Activated gamma-delta T cell treated with Interleukin-2 at 50 U/mL for 16 hours (primary cell): ENCODE measurements around the gene PPM1K.
A peak's percentile ranks its signal among the peaks of the same experiment; 100 is the strongest.

ENCODE experiments used
- DNase-seq: peaks from one replicate; pipeline ENCODE4 v3.0.0-alpha.2; 2020

Gene PPM1K

DNA sequence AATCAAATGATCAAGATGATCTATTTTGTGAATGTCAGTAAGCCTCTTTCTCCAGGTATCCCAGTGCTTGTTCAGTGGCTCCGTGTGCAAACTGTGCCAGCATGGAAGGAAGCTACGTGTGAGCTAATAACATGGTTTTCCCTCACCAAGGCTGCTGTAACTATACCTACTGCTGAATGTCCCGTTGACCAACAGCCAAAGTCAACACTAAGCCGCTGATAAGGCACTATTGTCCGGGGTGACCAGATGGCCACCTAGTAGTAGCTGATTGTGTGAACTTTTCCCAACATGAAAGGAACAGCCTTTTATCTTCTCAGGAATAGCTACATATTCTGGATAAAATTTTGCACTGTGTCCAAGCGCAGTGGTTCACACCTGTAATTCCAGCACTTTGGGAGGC, 68.0 kb downstream of the PPM1K start:
- DNase-seq: no peak

DNA sequence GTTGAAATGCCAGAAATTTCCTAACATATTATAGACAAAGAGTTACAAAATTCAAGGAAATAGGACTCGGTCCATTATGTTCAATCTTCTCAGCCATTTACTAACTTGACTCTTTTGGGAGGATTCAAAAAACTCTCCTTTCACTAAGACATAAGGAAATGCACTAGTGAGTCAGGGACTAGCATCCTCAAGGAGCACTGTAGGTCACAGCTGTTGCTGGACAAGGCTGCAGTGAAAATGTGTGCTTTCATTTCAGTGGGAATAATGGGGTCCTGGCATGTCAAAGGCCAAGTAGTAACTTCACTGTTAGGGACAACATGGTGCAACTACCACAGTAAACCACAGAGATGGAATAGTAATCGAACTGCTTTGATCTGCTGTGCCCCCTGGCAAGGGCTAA, 69.0 kb downstream of the PPM1K start:
- DNase-seq: no peak

DNA sequence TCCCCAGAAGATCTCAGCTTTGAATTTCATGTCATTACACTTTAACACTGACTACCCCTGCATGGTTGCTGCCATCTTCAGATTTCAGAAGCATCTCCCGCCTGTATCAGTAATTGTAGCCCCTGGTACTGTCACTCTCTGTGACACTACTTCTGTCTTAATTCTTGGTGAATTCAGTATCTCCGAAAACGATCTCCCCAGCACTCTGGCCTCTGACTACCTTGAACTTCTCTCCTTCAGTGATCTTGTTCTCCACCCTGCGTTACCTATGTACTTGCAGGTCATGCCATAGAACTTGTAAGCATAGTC, 72.2 kb downstream of the PPM1K start:
- DNase-seq: no peak

DNA sequence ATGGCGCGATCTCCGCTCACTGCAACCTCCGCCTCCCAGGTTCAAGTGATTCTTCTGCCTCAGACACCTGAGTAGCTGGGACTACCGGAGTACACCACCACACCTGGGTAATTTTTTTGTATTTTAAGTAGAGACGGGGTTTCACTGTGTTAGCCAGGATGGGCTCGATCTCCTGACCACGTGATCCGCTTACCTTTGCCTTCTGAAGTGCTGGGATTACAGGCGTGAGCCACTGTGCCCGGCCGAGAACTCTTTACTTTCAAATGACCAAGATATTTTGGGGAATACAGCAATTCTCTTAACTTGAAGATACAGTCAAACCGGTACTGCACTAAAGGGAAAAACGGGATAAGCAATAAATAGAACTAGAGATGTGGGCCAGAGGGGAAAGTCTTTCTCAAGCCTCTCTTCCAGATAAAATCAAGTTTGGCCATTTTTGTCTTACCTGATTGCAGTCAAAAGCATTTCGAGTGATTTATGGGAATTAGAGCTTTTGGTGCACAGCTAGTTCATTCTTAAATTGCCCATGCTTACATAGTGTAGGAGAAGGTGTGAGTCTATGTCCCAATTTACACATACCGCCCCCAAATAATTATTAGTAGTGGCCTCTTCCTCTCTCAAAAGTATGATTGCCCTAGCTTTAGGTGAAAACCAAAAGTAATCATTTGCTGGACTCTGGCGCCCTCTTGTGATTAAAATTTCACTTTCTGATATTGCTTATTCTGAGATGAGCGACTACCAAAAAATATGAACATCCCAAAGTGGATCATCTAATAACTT, 72.7 kb downstream of the PPM1K start:
- peak; percentile 47 for DNase-seq

DNA sequence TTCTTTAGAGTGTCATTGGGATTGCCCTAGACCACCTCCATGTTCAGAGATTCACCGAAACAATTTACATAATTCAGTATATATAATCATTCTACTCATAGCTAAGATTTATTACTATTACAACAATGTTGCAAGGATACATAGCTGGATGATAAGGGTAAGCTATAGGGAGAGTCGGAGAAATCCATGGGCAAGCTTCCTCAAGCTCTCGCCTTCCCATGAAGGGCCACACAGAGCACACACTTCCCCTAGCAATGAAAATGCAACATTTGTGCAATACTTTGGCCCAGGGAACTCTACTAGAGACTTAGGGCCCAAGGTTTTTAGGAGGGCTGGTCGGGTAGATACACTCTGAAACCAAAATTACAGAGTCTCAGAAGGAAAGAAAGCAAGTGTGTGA, 76.2 kb downstream of the PPM1K start:
- DNase-seq: no peak
